HUES48 (cell line): ENCODE measurements around the gene IFNG.
"Not testable (repeated sequence)": the region's sequence is repeated elsewhere in the genome, so short reads cannot be mapped to it uniquely, and the experiment has no call there.

Experiments used
- H3K27ac ChIP-seq: one replicate; pipeline ENCODE4 v1.7.0; 2013; ENCODE audit warnings: low read depth, low read length, inconsistent platforms
- H3K27me3 ChIP-seq: 2 replicates; pipeline ENCODE4 v1.6.1; 2013; ENCODE audit warnings: mild to moderate bottlenecking, low read length; ENCODE audit not compliant: control insufficient read depth, insufficient read depth
- H3K36me3 ChIP-seq: 2 replicates; pipeline ENCODE4 v1.6.1; 2013; ENCODE audit warnings: low read length; ENCODE audit not compliant: control insufficient read depth, insufficient read depth
- H3K4me1 ChIP-seq: 2 replicates; pipeline ENCODE4 v1.6.1; 2013; ENCODE audit warnings: mild to moderate bottlenecking, low read length; ENCODE audit not compliant: control insufficient read depth, insufficient read depth
- H3K4me3 ChIP-seq: 2 replicates; pipeline ENCODE4 v1.5.1; 2013; ENCODE audit warnings: mild to moderate bottlenecking, low read depth, low read length
- H3K9ac ChIP-seq: 2 replicates; pipeline ENCODE4 v1.6.1; 2013; ENCODE audit warnings: mild to moderate bottlenecking, low read depth, low read length, moderate library complexity
- H3K9me3 ChIP-seq: 2 replicates; pipeline ENCODE4 v1.6.1; 2013; ENCODE audit warnings: low read length; ENCODE audit not compliant: control insufficient read depth, insufficient read depth

The IFNG gene

DNA sequence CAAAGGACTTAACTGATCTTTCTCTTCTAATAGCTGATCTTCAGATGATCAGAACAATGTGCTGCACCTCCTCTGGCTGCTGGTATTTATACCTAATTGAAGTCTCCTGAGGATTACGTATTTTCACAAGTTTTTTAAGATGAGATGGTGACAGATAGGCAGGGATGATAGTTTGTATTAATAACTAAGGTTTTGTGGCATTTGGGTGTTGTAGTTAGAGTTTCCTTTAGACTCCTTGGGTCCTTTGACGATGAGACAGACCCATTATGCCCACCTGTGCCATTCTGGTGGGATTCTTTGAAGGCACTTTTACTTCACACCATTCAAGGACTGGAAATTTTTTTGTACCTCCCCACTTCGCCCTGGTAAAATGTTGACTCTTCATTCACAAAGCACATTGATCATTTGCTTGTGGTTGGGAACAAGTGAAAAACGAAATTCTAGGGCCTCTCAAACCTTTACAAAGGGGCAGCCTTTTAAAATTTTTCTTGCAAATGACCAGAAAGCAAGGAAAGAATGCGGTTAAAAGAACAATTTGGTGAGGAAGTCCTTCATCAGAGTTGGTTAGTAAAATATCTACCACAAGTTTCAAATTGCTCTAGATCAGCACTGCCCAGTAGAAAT lies at the start of gene IFNG:
Gene IFNG (minus strand): TSS at position 60 of the 624 bp plus-strand sequence. CDS start 125 bp downstream, outside the sequence.
- no peaks in the 10 kb centered on the region for H3K4me1 ChIP-seq
- H3K9ac ChIP-seq: no peak within 1 kb of the TSS
- no peaks in the 10 kb centered on the region for H3K36me3 ChIP-seq
- H3K9me3 ChIP-seq: no peaks in the 10 kb centered on the region
- no peak within 1 kb of the TSS for H3K27ac ChIP-seq
- no peak within 1 kb of the TSS for H3K4me3 ChIP-seq
- no peaks in the 10 kb centered on the region for H3K27me3 ChIP-seq

DNA sequence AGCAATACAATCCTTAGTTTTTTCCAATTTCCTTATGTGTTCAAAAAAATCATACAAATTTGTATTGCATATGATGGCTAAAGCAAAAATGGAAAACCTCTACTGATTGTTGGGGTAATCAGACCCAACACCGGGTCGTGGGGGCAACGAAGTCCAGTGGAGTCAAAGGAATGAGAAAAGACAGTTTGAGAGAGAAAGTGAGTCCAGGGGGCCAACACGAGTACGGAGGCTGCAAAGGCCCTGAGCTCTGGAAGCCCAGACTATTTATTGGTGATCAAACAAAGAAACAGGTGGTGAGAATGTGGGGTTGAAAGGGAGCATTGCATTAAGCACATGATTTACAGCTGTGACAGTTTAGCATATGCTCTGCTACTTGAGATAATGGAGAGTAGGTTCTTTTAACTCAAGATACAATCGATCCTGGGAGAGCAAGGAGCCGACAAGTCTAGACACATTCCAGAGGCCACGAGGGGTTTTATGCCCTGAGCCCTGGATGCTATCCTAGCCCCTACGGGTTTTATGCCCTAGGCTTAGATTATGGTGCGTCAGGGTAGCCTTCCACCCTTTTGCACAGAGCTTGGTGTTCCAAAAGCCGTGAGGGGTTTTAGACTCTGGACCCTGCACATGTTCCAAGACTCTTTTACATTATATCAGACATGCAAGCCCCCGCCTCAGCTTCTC lies 49.6 kb upstream of the IFNG start:
- H3K4me3 ChIP-seq, H3K9ac ChIP-seq, H3K4me1 ChIP-seq, H3K9me3 ChIP-seq, H3K36me3 ChIP-seq, H3K27ac ChIP-seq, H3K27me3 ChIP-seq: not testable (repeated sequence)

DNA sequence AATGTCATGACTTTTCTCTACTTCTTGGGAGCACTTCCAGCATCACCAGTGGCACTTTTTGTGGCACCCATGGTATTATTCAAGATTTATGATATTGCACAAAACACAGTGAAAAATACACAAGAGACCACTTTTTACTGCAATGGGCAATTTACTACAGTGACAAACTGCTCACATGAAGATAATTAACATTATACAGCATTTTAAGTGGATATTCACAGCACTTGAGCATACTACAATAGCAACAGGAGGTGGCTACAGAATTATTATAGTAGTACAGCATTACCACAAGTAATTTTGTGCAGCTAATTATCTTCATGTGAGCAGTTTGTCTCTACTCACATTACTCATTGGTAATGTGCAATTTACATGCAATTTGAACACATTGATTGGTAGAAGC lies 47.7 kb upstream of the IFNG start:
- H3K9ac ChIP-seq: no peak overlapping the region
- no peak overlapping the region for H3K27ac ChIP-seq
- no peak overlapping the region for H3K4me3 ChIP-seq
- no peaks in the 10 kb centered on the region for H3K4me1 ChIP-seq
- no peaks in the 10 kb centered on the region for H3K9me3 ChIP-seq
- no peaks in the 10 kb centered on the region for H3K27me3 ChIP-seq
- H3K36me3 ChIP-seq: no peaks in the 10 kb centered on the region

DNA sequence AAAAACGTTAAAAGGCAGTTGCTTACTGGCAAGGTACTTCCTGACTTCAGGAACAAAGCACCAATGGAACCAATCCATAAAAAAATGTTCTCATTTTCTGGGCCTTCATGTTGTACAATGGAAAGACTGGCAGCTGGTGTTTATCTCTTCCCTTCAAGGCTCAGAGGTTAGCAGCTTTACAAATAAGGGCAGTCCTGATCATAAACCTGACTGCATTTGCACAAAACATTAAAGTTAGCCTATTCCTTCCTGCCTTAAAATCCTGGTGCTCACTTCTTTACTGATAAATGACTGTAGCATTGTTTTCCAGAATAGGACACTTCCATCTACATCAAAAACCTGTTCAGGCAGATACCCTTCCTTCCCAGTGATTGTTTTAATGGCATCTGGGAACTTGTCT lies 46.9 kb upstream of the IFNG start:
- Histone ChIP-seq H3K4me1 (no peaks in the 10 kb centered on the region), H3K27me3 (no peaks in the 10 kb centered on the region), H3K27ac (no peak overlapping the region), H3K9me3 (no peaks in the 10 kb centered on the region), H3K4me3 (no peak overlapping the region), H3K36me3 (no peaks in the 10 kb centered on the region), H3K9ac (no peak overlapping the region)

DNA sequence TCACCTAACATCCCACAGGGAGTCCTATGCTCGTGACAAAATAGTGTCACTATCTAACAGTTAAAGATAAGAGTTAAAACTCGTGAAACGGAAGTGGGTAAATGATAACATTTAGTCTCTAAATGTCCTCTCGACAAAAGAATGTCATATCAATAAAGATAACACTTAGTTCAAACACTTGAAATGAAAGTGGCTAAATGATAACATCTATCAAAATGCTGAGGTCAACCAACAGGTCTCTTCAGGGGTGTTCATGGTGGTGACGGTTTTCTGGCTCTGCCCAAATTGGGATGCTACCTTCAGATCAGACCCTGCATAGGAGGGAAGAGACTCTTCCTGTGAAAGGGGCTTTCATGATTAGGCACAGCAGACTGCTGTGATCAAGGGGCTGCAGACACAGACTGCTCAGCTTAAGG lies 43.9 kb upstream of the IFNG start:
- no peaks in the 10 kb centered on the region for H3K9me3 ChIP-seq
- H3K9ac ChIP-seq: no peak overlapping the region
- H3K36me3 ChIP-seq: no peaks in the 10 kb centered on the region
- H3K4me3 ChIP-seq: no peak overlapping the region
- no peak overlapping the region for H3K27ac ChIP-seq
- H3K27me3 ChIP-seq: no peaks in the 10 kb centered on the region
- H3K4me1 ChIP-seq: peaks cover 9% of the 10 kb centered on the region; the same call in 1 of the 2 replicates

DNA sequence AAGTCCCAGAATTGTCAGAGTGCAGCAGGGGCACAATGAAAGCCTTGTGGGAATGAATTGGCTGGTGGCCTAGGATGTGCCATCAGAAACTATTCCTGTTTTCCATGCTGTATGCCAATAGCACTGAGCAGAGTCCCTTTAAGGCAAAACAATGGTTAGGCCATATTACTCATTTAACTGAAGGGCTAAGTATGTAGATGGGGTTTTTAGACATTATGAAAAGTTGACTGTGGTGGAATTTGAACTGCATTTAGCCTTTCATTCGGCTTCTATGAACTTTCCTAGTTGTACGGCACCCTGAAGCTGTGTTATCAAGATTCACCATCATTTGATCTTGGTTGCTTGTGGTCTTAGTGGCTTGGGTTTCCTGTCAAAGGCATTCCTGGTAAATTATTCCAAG lies 41.3 kb upstream of the IFNG start:
- H3K27me3 ChIP-seq: no peaks in the 10 kb centered on the region
- no peaks in the 10 kb centered on the region for H3K36me3 ChIP-seq
- no peaks in the 10 kb centered on the region for H3K9me3 ChIP-seq
- no peak overlapping the region for H3K4me3 ChIP-seq
- no peak overlapping the region for H3K27ac ChIP-seq
- H3K4me1 ChIP-seq: peaks cover 10% of the 10 kb centered on the region; the same call in 1 of the 2 replicates
- no peak overlapping the region for H3K9ac ChIP-seq

DNA sequence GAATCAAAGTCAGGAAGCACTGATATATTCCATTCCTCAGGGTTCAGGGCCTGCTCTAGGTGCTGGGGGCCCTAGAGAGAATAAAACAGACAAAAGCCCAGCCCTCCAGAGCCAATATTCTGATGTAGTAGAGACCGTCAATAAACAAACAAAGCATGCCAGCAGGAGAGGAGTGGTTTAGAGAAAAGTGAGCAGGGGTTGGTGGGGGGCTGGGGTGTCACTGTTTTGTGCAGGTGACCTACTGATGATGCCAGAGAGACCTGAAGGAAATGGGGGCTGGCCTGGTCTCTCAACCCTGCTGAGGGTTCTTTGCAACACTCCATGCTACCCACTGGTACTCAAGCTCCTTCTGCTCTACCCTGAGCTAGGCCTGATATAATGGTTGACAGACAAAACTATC lies 39.6 kb upstream of the IFNG start:
- H3K27me3 ChIP-seq: no peaks in the 10 kb centered on the region
- peaks cover 10% of the 10 kb centered on the region; the same call in 1 of the 2 replicates for H3K4me1 ChIP-seq
- H3K4me3 ChIP-seq: no peak overlapping the region
- no peaks in the 10 kb centered on the region for H3K9me3 ChIP-seq
- no peaks in the 10 kb centered on the region for H3K36me3 ChIP-seq
- no peak overlapping the region for H3K27ac ChIP-seq
- no peak overlapping the region for H3K9ac ChIP-seq

DNA sequence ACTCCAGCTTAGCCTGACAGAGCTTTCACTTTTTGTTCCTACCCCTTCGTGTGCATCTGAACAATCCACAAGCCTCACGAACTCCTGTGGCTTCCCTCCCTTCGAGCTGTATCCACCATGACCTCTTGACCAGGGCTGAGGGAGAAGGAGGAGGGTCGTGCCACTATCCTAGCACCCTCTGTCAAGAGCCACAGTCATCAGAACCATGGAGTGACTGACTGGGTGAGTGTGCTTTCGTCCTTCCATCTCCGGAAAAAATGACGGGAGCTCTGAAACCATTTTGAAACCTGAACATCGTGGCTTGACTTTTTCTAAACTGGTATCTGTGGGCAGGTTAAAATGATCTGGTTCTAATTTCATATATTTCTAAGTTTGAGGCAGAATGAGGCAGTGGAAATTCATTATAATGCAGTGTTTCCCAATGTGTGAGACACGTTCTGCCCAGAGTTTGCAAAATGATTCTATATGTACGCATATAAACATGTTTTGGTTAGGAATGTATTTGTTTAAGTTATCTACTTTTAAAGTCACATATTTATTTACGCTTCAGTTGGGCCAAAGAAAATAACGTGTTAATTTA lies 39.1 kb upstream of the IFNG start:
- Histone ChIP-seq H3K9me3 (no peaks in the 10 kb centered on the region), H3K4me3 (no peak overlapping the region), H3K4me1 (peaks cover 10% of the 10 kb centered on the region; the same call in 1 of the 2 replicates), H3K9ac (no peak overlapping the region), H3K36me3 (no peaks in the 10 kb centered on the region), H3K27me3 (no peaks in the 10 kb centered on the region), H3K27ac (no peak overlapping the region)

DNA sequence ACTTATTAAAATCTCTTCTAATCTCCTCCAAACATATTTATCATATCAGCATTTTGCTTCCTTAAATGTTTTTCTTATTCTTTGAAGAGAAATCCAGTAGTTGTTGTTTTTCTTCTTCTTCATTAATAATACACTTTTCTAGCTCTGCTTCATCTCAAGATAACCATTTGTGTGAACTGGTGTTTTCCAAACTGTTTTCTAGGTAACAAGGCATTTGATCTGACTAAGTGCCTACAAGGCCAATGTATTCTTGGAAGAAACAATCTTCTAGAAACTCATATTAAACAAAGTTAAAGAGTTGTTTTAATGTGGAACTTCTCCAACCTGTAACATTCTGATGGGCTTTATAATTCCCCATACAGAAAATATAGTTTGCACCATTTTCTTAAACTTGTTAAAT lies 30.8 kb upstream of the IFNG start:
- Histone ChIP-seq H3K4me3 (no peak overlapping the region), H3K27me3 (no peaks in the 10 kb centered on the region), H3K27ac (no peak overlapping the region), H3K4me1 (no peaks in the 10 kb centered on the region), H3K9me3 (no peaks in the 10 kb centered on the region), H3K9ac (no peak overlapping the region), H3K36me3 (no peaks in the 10 kb centered on the region)

DNA sequence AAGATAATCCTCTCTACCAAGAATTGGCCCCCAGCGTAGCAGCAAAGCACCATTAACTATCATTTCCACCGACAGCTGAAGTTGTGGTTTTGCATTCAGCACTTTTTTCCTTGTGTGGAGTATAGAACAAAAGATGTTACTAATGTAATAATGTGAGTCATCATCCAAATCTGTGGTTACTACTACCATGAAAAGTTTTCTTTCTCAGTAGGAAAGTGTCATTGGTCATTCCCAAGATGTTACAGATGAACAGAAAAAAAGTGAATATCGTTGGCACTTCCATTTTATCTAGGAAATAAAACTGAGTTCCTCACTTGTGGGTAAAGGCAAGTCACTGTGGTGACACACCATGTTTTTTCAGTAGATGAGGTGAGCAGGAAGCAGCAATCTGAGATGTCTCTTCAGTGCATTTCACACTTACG lies 30.3 kb upstream of the IFNG start:
- Histone ChIP-seq H3K36me3 (no peaks in the 10 kb centered on the region), H3K27ac (no peak overlapping the region), H3K27me3 (no peaks in the 10 kb centered on the region), H3K4me1 (no peaks in the 10 kb centered on the region), H3K9me3 (no peaks in the 10 kb centered on the region), H3K9ac (no peak overlapping the region), H3K4me3 (no peak overlapping the region)

DNA sequence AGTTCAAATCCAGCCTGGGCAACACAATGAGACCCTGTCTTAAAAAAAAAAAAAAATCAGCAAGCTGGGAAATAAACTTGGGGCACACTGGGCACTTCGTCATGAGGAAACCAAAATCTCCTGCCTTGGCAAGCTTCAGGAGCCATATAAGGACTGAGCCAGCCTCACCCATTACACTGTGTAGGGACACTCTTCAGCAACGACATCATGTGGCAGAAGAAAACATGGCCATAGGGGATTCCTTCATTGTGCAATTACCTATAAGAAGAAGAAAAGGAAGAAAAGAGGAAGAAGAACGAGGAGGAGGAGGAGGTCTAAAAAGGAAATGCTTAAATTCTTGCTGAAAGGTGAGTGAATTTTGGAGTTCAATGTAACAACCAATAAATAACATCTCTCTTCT lies 26.1 kb upstream of the IFNG start:
- Histone ChIP-seq H3K27me3 (no peaks in the 10 kb centered on the region), H3K4me1 (no peaks in the 10 kb centered on the region), H3K4me3 (no peak overlapping the region), H3K36me3 (no peaks in the 10 kb centered on the region), H3K27ac (no peak overlapping the region), H3K9ac (no peak overlapping the region), H3K9me3 (no peaks in the 10 kb centered on the region)
